Measurements from ENCODE around the gene UNC5CL. TPM values are rescaled to one million over a fixed set of nuclear protein-coding genes. Genes with fewer than 3 reads are reported as not detected.
A peak's percentile ranks its signal among the peaks of the same experiment; 100 is the strongest.
"Not testable (repeated sequence)": the region's sequence is repeated elsewhere in the genome, so short reads cannot be mapped to it uniquely, and the experiment has no call there.

Gene UNC5CL
- total RNA-seq, 4 donors from 2014 or later, result 0.07 to 1.2 (median 0.37) TPM

DNA sequence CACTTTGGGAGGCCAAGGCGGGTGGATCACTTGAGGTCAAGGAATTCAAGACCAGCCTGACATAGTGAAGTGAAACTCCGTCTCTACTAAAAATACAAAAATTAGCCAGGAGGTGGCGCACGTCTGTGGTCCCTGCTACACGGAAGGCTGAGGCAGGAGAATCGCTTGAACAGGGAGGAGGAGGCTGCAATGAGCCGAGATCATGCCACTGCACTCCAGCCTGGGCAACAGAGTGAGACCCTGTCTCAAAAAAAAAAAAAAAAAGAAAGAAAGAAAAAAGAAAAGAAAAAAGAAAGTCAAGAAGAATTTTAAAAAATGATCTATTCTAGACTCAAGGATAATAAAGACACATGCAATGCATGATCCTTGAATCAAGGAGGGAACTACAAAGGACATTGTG is 32.8 kb downstream of the UNC5CL start:
- 10% methylated on average over 2 of the region's 7 CpGs for WGBS, 2 donors (ENCODE audit: low coverage in 1 of 2)
- TF ChIP-seq, protein P1, sequence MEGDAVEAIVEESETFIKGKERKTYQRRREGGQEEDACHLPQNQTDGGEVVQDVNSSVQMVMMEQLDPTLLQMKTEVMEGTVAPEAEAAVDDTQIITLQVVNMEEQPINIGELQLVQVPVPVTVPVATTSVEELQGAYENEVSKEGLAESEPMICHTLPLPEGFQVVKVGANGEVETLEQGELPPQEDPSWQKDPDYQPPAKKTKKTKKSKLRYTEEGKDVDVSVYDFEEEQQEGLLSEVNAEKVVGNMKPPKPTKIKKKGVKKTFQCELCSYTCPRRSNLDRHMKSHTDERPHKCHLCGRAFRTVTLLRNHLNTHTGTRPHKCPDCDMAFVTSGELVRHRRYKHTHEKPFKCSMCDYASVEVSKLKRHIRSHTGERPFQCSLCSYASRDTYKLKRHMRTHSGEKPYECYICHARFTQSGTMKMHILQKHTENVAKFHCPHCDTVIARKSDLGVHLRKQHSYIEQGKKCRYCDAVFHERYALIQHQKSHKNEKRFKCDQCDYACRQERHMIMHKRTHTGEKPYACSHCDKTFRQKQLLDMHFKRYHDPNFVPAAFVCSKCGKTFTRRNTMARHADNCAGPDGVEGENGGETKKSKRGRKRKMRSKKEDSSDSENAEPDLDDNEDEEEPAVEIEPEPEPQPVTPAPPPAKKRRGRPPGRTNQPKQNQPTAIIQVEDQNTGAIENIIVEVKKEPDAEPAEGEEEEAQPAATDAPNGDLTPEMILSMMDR (IDR thresholded peaks at IDR 0.05), result peak; percentile 52 to 69 (median 61)
- not testable (repeated sequence) for H3K4me3 ChIP-seq, H3K9me3 ChIP-seq, H3K36me3 ChIP-seq, H3K27me3 ChIP-seq, H3K4me1 ChIP-seq, H3K27ac ChIP-seq
- peak; percentile 71 for ATAC-seq

DNA sequence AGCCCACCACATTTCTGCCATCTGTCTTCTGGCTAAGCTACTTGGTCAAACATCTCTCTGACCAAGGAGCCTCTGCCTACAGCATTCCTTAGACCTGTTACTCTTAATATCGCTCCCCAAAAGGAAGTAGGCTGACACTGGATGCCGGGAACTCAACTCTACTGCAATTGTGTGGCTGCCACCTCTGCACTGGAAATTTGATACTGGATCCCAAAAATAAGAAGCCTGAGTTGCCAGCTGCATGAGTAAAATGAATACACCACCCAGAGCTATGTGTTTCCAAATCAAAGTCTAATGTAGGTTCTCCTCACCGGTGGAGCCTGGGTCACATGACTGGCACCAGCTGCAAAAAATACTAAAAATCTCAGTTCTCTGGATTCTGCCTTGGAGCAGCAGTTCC is 36.9 kb downstream of the UNC5CL start:
- 82 to 83% methylated on average over 2 to 3 of the region's 3 CpGs for WGBS, 2 donors (ENCODE audit: low coverage in 1 of 2)
- Histone ChIP-seq H3K27me3 (no peaks in the 10 kb centered on the region), H3K4me1 (peaks cover 0 to 13% (median 0%) of the 10 kb centered on the region in 3 donors), H3K4me3 (no peak overlapping the region), H3K36me3 (no peaks in the 10 kb centered on the region), H3K27ac (no peak overlapping the region), H3K9me3 (no peaks in the 10 kb centered on the region)
- no peak for ATAC-seq
- TF ChIP-seq, protein P1 (IDR thresholded peaks at IDR 0.05), result no peak
- TF ChIP-seq POLR2A (IDR thresholded peaks at IDR 0.05), result no peak
- no peak for TF ChIP-seq EP300 (IDR thresholded peaks at IDR 0.05)
- no peak for TF ChIP-seq POLR2AphosphoS5 (IDR thresholded peaks at IDR 0.05)

DNA sequence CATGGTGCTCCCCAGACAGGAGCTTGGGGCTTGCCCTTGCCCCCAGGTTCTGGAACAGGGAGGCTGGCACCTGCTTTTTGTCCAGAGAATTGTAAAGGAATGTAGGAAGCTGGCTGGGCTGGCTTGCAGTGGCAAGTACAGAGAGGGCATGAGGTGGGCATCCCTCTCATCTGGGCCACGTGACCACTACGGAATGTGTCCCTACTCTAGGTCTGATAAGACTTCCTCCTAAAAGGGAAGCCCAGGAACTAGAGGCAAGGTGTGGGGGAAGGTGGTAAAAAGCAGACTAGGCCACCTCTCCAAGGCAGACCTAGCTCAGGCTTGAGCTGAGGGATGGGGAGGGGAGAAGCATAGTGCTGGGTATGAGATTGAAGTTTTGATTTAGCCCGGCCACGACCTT is 38.8 kb downstream of the UNC5CL start:
- Histone ChIP-seq H3K27ac (no peak overlapping the region), H3K9me3 (no peaks in the 10 kb centered on the region), H3K36me3 (no peaks in the 10 kb centered on the region), H3K4me3 (no peak overlapping the region), H3K4me1 (peaks cover 0 to 28% (median 8%) of the 10 kb centered on the region in 3 donors), H3K27me3 (no peaks in the 10 kb centered on the region)
- TF ChIP-seq POLR2A (IDR thresholded peaks at IDR 0.05) (no peak), EP300 (IDR thresholded peaks at IDR 0.05) (no peak), POLR2AphosphoS5 (IDR thresholded peaks at IDR 0.05) (no peak)
- TF ChIP-seq, protein P1 (IDR thresholded peaks at IDR 0.05), result no peak
- ATAC-seq, result no peak
- WGBS, 2 donors (ENCODE audit: low coverage in 1 of 2), result 93% methylated on average over 3 of the region's 4 CpGs; no CpG with 5 or more reads in 1 of the 2 donors

DNA sequence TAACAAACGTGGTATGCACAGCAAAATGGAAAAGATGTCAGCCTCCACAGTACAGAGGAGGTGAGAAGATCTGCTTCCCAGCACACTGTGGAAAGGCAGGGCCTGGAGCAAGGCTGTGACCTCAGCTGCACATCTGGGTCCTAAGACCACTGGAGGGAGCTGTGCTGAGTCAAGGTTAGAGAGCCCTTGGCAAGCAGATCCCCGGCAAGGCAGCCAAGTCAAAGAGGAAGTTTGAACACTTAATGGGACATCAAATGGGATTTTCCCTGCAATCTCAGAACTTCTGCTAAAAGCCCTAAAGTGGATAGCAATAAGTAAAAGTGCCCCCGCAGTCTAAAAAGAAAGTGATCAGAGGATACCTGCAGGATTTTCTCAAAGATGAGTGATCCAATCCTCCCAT is 39.5 kb downstream of the UNC5CL start:
- TF ChIP-seq POLR2AphosphoS5 (IDR thresholded peaks at IDR 0.05) (no peak), POLR2A (IDR thresholded peaks at IDR 0.05) (no peak)
- TF ChIP-seq, protein P1 (IDR thresholded peaks at IDR 0.05), result peak in 1 of 4 experiments; percentile 37
- Histone ChIP-seq H3K36me3 (no peaks in the 10 kb centered on the region), H3K4me1 (peaks cover 0 to 28% (median 8%) of the 10 kb centered on the region in 3 donors), H3K27me3 (no peaks in the 10 kb centered on the region), H3K27ac (no peak overlapping the region), H3K4me3 (no peak overlapping the region), H3K9me3 (no peaks in the 10 kb centered on the region)
- ATAC-seq, result peak; percentile 71
- 22 to 75% methylated on average over 2 to 3 of the region's 3 CpGs for WGBS, 2 donors (ENCODE audit: low coverage in 1 of 2)

DNA sequence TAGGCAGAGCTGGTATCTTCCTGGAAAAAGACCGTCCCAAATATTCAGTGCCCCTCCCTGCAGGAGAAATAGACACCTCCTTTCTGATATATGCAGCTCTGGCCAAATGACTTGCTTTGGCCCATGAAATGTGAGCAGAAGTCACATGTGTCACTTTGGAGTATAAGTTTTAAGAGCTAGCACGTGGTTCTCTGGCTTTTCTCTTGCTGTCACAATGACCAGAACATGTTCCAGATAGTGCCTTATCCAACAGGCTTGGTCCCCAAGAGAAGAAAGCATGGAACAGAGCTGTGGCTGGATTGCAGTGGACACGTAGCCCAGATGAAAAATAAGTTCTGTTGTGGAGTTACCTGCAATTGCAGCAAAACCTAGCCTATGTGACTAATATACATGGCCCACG is 40.4 kb downstream of the UNC5CL start:
- H3K27me3 ChIP-seq, result no peaks in the 10 kb centered on the region
- no peaks in the 10 kb centered on the region for H3K9me3 ChIP-seq
- TF ChIP-seq, protein P1 (IDR thresholded peaks at IDR 0.05), result no peak
- TF ChIP-seq POLR2AphosphoS5 (IDR thresholded peaks at IDR 0.05), result no peak
- no peak for TF ChIP-seq EP300 (IDR thresholded peaks at IDR 0.05)
- TF ChIP-seq POLR2A (IDR thresholded peaks at IDR 0.05), result no peak
- 74 to 100% methylated on average over 2 to 3 of the region's 4 CpGs for WGBS, 2 donors (ENCODE audit: low coverage in 1 of 2)
- no peak overlapping the region for H3K4me3 ChIP-seq
- H3K27ac ChIP-seq, result no peak overlapping the region
- H3K36me3 ChIP-seq, result no peaks in the 10 kb centered on the region
- ATAC-seq, result no peak
- peaks cover 0 to 28% (median 8%) of the 10 kb centered on the region in 3 donors for H3K4me1 ChIP-seq

Data from gastroesophageal sphincter (tissue), 4 donors.